OCI-LY1 (cell line): Measurements from ENCODE around the gene ALDH3B2.
"Not testable (repeated sequence)": the region's sequence is repeated elsewhere in the genome, so short reads cannot be mapped to it uniquely, and the experiment has no call there.

Source experiments
- H2AFZ ChIP-seq: fragments of 200-600 bp; sonication (generic), shearing (Covaris generic); 2 replicates; pipeline ENCODE4 v1.6.0; 2014; ENCODE audit warnings: antibody characterized with exemption, mild to moderate bottlenecking, low read length
- H3F3A ChIP-seq: fragments of 200-600 bp; sonication (generic), shearing (Covaris generic); 2 replicates; pipeline ENCODE4 v1.6.0; 2014; ENCODE audit warnings: mild to moderate bottlenecking, antibody characterized with exemption, low read length, moderate library complexity; ENCODE audit not compliant: insufficient read depth
- H3K27ac ChIP-seq: fragments of 200-600 bp; sonication (generic); 2 replicates; pipeline ENCODE4 v1.5.1; 2014; ENCODE audit warnings: low read length, mixed run types, mild to moderate bottlenecking, low read depth; ENCODE audit not compliant: poor library complexity, severe bottlenecking
- H3K27me3 ChIP-seq: fragments of 200-600 bp; sonication (generic); 2 replicates; pipeline ENCODE4 v1.6.0; 2014; ENCODE audit warnings: antibody characterized with exemption, mild to moderate bottlenecking, low read length, moderate library complexity; ENCODE audit not compliant: insufficient read depth
- H3K36me3 ChIP-seq: fragments of 200-600 bp; sonication (generic); 2 replicates; pipeline ENCODE4 v1.6.1; 2014; ENCODE audit warnings: mild to moderate bottlenecking, antibody characterized with exemption, low read length, moderate library complexity, mixed read lengths; ENCODE audit not compliant: insufficient read depth
- H3K4me1 ChIP-seq: fragments of 200-600 bp; sonication (generic); 2 replicates; pipeline ENCODE4 v1.5.1; 2014; ENCODE audit warnings: mild to moderate bottlenecking, low read length, moderate library complexity; ENCODE audit not compliant: insufficient read depth, severe bottlenecking
- H3K4me2 ChIP-seq: fragments of 200-600 bp; sonication (generic), shearing (Covaris generic); 2 replicates; pipeline ENCODE4 v1.6.1; 2014; ENCODE audit warnings: low read length
- H3K4me3 ChIP-seq: fragments of 200-600 bp; sonication (generic); 2 replicates; pipeline ENCODE4 v1.5.1; 2014; ENCODE audit warnings: low read length, low read depth, mild to moderate bottlenecking, mixed read lengths; ENCODE audit not compliant: poor library complexity, severe bottlenecking
- H3K79me2 ChIP-seq: fragments of 200-600 bp; shearing (Covaris generic); 2 replicates; pipeline ENCODE4 v1.6.1; 2016; ENCODE audit warnings: mixed run types, low read length, mixed read lengths; ENCODE audit not compliant: insufficient read depth
- H3K9ac ChIP-seq: fragments of 200-600 bp; sonication (generic), shearing (Covaris generic); 2 replicates; pipeline ENCODE4 v1.6.1; 2014; ENCODE audit warnings: mild to moderate bottlenecking, low read length, mixed read lengths
- H3K9me2 ChIP-seq: fragments of 200-600 bp; sonication (generic), shearing (Covaris generic); 2 replicates; pipeline ENCODE4 v1.6.1; 2014; ENCODE audit warnings: low read depth, mild to moderate bottlenecking, low read length, mixed read lengths
- H3K9me3 ChIP-seq: fragments of 200-600 bp; shearing (Covaris generic); 2 replicates; pipeline ENCODE4 v1.6.1; 2014; ENCODE audit warnings: low read length, mixed read lengths
- H4K20me1 ChIP-seq: fragments of 200-600 bp; sonication (generic), shearing (Covaris generic); 2 replicates; pipeline ENCODE4 v1.6.0; 2016; ENCODE audit warnings: mild to moderate bottlenecking, low read length; ENCODE audit not compliant: insufficient read depth
- EZH2 ChIP-seq: fragments of 200-600 bp; sonication (generic), shearing (Covaris generic); IDR thresholded peaks from 2 replicates; pipeline ENCODE4 v1.8.0; 2017; ENCODE audit warnings: borderline replicate concordance, mixed run types, mild to moderate bottlenecking, antibody characterized with exemption, low read length, moderate library complexity, mixed read lengths
- TF ChIP-seq, protein P1 (sequence below): fragments of 200-600 bp; sonication (generic), shearing (Covaris generic); IDR thresholded peaks from 2 replicates; pipeline ENCODE4 v1.5.1; 2017; ENCODE audit warnings: mild to moderate bottlenecking, antibody characterized with exemption, low read length, moderate library complexity, mixed read lengths

The ALDH3B2 gene

DNA sequence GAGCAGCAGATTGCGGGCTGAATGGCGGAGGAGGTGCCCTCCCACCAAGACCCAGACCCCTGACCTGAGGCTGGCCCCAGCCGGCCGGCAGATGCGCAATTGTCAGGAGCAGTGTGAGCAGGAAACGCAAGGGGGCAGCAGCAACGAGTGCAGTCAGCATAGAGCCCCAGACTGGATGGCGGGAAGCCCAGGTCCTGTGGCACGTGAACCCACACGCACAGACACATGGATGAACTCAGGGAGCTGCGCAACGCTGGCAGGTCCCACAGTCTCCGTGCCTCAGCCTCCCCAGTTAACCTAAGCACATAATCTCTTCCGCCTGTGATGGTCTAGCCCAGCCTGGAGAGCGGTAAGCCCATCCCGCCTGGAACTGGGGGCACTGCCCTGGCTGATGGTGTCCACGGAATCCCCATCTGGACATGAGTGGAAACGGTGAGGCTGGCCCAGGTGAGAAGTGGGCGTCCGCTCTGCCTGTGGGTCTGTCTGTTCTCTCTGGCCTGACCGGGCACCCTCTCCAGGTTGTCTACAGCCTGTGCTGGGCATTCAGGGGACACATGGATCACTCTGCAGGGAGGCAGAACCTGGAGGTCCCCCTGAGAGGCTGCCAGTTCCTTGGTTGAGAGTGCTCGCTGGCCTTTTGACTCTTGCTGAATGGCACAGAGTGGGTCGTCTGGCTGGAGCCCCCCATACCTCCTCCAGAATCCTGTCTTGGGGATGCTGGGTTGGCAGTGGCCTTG lies 34.2 kb downstream of the ALDH3B2 start:
- Histone ChIP-seq H3F3A (no peaks in the 10 kb centered on the region), H3K9me3 (peaks cover 3% of the 10 kb centered on the region; the same call in 1 of the 2 replicates), H4K20me1 (no peaks in the 10 kb centered on the region), H3K79me2 (no peaks in the 10 kb centered on the region), H3K36me3 (no peaks in the 10 kb centered on the region; the same call in 1 of the 2 replicates), H3K9ac (no peak overlapping the region), H3K27ac (no peak overlapping the region), H3K9me2 (no peaks in the 10 kb centered on the region), H3K4me2 (no peak overlapping the region), H3K4me3 (no peak overlapping the region), H2AFZ (no peak overlapping the region), H3K4me1 (no peaks in the 10 kb centered on the region), H3K27me3 (peaks cover 8% of the 10 kb centered on the region; the same call in 1 of the 2 replicates)
- TF ChIP-seq, protein P1, sequence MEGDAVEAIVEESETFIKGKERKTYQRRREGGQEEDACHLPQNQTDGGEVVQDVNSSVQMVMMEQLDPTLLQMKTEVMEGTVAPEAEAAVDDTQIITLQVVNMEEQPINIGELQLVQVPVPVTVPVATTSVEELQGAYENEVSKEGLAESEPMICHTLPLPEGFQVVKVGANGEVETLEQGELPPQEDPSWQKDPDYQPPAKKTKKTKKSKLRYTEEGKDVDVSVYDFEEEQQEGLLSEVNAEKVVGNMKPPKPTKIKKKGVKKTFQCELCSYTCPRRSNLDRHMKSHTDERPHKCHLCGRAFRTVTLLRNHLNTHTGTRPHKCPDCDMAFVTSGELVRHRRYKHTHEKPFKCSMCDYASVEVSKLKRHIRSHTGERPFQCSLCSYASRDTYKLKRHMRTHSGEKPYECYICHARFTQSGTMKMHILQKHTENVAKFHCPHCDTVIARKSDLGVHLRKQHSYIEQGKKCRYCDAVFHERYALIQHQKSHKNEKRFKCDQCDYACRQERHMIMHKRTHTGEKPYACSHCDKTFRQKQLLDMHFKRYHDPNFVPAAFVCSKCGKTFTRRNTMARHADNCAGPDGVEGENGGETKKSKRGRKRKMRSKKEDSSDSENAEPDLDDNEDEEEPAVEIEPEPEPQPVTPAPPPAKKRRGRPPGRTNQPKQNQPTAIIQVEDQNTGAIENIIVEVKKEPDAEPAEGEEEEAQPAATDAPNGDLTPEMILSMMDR, result peak; percentile 74
- no peak for TF ChIP-seq EZH2

DNA sequence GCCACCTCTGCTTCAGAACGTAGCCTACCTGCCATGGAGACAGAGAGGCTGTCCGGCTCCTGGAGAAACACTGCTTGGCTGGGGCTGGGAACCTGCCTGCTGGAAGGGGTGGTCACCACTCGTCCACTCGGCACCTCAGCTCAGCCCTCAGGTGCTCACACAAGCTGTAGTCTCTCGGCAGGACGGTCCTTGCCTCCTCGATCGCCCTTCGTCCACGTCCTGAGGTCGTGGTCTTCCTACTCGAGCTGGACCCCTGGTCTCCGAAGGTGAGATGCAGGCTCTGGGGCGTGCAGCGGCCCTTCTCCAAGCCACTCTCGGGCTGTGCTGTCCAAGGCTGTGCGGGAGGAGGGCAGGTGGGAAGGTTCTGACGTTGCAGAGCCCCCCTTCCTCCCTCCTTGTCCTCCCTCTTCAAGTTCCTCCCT lies 35.0 kb downstream of the ALDH3B2 start, which contains the start of gene TBX10:
TBX10 (minus strand) TSS at position 326 of the 422 bp plus-strand sequence; CDS start at position 35, 291 bp downstream.
- H3K4me2 ChIP-seq, result no peak within 1 kb of the TSS
- H3K79me2 ChIP-seq, result no peaks in the 10 kb centered on the region
- TF ChIP-seq EZH2, result no peak
- TF ChIP-seq, protein P1, result no peak
- peaks cover 3% of the 10 kb centered on the region; the same call in 1 of the 2 replicates for H3K9me3 ChIP-seq
- no peaks in the 10 kb centered on the region for H3F3A ChIP-seq
- H3K27me3 ChIP-seq, result peaks cover 9% of the 10 kb centered on the region; the same call in 1 of the 2 replicates
- H3K36me3 ChIP-seq, result no peaks in the 10 kb centered on the region; the same call in 1 of the 2 replicates
- no peak within 1 kb of the TSS for H2AFZ ChIP-seq
- no peak within 1 kb of the TSS for H3K4me3 ChIP-seq
- H3K9ac ChIP-seq, result no peak within 1 kb of the TSS
- no peaks in the 10 kb centered on the region for H4K20me1 ChIP-seq
- no peaks in the 10 kb centered on the region for H3K4me1 ChIP-seq
- no peak within 1 kb of the TSS for H3K27ac ChIP-seq
- H3K9me2 ChIP-seq, result no peaks in the 10 kb centered on the region

DNA sequence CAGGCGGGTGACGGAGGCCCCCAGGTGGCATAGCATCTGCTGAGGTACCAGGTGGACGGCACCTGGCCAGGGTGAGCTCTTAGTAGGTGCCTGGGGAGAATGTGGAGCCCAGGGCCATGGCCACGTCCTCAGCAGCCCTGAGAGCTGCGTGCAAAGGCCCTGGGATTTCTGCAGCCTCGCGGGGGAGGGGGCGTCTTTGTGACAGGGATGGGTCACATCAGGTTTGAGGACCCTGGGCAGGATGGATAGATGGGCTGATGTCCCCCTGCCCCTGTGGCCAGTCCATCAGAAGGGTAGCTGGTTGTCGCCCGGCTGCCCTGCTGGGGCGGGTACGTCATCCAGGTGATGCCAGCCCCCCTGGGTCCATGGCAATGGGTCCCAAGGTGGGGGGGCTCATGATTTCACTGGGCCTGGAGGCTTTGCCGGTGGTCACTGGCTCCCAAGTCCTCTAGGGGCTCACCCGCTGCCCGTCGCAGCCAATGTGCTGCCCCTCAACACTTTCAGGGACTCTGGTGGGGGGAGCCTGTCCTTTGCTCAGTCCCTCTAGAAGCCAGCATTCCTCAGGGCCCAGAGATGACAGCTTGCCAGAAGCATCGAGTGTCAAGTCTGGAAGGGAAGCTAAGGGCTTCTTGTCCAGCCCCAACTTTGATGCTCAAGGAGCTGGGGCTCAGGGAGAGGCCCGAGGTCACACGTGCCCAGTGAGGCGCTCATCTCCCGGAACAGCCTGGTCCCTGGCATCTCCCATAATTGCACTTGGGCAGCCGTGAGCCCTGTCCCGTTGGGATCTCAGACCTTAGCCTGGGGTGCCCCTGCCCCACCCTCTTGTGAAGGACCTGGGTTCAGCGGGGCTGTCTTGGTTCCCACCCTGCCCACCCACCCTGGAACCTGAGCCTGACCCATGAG lies 35.6 kb downstream of the ALDH3B2 start:
- no peaks in the 10 kb centered on the region for H3K4me1 ChIP-seq
- no peak overlapping the region for H3K9ac ChIP-seq
- H4K20me1 ChIP-seq, result no peaks in the 10 kb centered on the region
- H3K9me3 ChIP-seq, result no peaks in the 10 kb centered on the region
- no peak overlapping the region for H3K4me2 ChIP-seq
- H3K4me3 ChIP-seq, result no peak overlapping the region
- H2AFZ ChIP-seq, result no peak overlapping the region
- no peaks in the 10 kb centered on the region for H3K79me2 ChIP-seq
- peaks cover 13% of the 10 kb centered on the region; the same call in 1 of the 2 replicates for H3K27me3 ChIP-seq
- no peaks in the 10 kb centered on the region for H3K36me3 ChIP-seq
- no peaks in the 10 kb centered on the region for H3K9me2 ChIP-seq
- no peak overlapping the region for H3K27ac ChIP-seq
- no peaks in the 10 kb centered on the region for H3F3A ChIP-seq
- no peak for TF ChIP-seq EZH2
- TF ChIP-seq, protein P1, result no peak

DNA sequence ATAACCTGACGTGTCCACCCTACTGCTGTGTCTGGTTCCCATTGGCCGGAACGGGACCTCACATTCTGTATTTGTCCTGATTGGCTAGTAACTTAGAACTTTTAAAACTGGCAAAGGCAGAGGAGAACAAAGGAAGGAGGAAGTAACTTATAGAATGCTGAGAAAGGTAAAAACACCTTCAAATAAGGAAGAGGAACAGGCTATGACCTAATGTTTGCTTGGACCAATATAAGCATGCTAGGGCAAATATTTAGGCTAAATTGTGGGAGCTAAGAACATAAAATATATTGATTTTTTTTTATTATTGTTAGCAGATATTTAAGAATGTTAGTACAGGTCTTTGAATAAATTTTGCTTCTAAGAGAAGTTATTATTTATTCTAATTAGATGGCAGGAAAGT lies 37.0 kb downstream of the ALDH3B2 start:
- not testable (repeated sequence) for H3K27me3 ChIP-seq, H3K4me2 ChIP-seq, H3K4me3 ChIP-seq, H2AFZ ChIP-seq, H4K20me1 ChIP-seq, H3F3A ChIP-seq, H3K9me2 ChIP-seq, H3K4me1 ChIP-seq, H3K27ac ChIP-seq, H3K36me3 ChIP-seq, H3K79me2 ChIP-seq, H3K9ac ChIP-seq, H3K9me3 ChIP-seq
